Measurements from ENCODE around the gene YIPF2. TPM values are rescaled to one million over a fixed set of nuclear protein-coding genes. Genes with fewer than 3 reads are reported as not detected.

Gene YIPF2
- total and polyA plus RNA-seq, 12 donors, result 21.1 to 99.1 (median 70.5) TPM

DNA sequence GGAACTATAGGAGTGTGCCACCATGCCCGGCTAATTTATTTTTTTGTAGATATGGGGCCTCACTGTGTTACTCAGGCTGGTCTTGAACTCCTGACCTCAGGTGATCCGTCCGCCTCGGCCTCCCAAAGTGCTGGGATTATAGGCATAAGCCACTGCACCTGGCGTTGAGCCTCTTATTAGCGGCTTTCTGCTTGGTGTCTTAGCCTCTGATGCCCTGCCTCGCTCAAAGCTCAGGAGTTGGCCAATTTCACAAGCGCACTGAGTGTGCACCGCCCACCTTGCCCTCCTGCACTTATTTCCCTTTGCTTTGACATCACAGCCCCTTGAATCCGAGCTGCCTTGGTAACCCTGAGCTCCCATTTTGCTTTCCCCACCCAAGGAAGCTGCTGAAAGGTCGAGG lies 10.1 kb downstream of the YIPF2 start:
- WGBS, 4 donors, result 90 to 93% (median 91%) methylated on average over 11 of the region's 11 CpGs
- DNase-seq, result no peak
- no peaks in the 10 kb centered on the region for H3K27me3 ChIP-seq
- H3K36me3 ChIP-seq (replicated peaks in 1 of 2), result peaks cover 0 to 60% of the 10 kb centered on the region in 2 donors
- TF ChIP-seq, protein P1, sequence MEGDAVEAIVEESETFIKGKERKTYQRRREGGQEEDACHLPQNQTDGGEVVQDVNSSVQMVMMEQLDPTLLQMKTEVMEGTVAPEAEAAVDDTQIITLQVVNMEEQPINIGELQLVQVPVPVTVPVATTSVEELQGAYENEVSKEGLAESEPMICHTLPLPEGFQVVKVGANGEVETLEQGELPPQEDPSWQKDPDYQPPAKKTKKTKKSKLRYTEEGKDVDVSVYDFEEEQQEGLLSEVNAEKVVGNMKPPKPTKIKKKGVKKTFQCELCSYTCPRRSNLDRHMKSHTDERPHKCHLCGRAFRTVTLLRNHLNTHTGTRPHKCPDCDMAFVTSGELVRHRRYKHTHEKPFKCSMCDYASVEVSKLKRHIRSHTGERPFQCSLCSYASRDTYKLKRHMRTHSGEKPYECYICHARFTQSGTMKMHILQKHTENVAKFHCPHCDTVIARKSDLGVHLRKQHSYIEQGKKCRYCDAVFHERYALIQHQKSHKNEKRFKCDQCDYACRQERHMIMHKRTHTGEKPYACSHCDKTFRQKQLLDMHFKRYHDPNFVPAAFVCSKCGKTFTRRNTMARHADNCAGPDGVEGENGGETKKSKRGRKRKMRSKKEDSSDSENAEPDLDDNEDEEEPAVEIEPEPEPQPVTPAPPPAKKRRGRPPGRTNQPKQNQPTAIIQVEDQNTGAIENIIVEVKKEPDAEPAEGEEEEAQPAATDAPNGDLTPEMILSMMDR (IDR thresholded peaks at IDR 0.05), result no peak
- no peak for TF ChIP-seq POLR2A (IDR thresholded peaks at IDR 0.05)
- no peak overlapping the region for H3K4me3 ChIP-seq
- peaks cover 0 to 8% of the 10 kb centered on the region in 2 donors for H3K4me1 ChIP-seq (replicated peaks in 1 of 2)
- intact Hi-C loops (cut with DNase I), result no loop called here
- H3K27ac ChIP-seq, result no peak overlapping the region
- H3K9me3 ChIP-seq (replicated peaks in 1 of 3), result no peaks in the 10 kb centered on the region

DNA sequence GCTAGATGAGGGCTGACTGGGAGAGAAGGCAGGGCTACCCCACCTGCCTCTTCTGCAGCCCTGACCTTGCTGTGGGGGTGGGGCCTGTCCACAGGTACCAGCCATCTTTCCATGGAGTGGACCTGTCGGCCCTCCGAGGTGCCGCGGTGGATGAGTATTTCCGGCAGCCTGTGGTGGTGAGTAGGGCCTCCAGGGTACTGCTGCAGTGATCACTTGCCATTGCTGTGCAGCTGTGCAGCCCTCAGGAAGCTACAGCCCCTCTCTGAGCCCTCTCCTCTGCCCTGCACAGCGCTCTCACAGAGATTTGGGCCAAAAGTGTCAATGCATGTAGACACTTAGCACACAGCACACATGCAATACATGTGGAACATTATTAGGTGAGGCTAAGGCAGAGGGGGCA lies 11.8 kb downstream of the YIPF2 start:
- WGBS, 4 donors, result 86 to 100% (median 92%) methylated on average over 1 to 6 of the region's 6 CpGs
- Histone ChIP-seq H3K27ac (no peak overlapping the region), H3K27me3 (no peaks in the 10 kb centered on the region), H3K4me3 (no peak overlapping the region), H3K4me1 (replicated peaks in 1 of 2) (peaks cover 0 to 8% of the 10 kb centered on the region in 2 donors), H3K9me3 (replicated peaks in 1 of 3) (no peaks in the 10 kb centered on the region), H3K36me3 (replicated peaks in 1 of 2) (peaks cover 0 to 57% of the 10 kb centered on the region in 2 donors)
- intact Hi-C loops (cut with DNase I), result no loop called here
- DNase-seq, result no peak
- no peak for TF ChIP-seq POLR2A (IDR thresholded peaks at IDR 0.05)
- TF ChIP-seq, protein P1 (IDR thresholded peaks at IDR 0.05), result no peak

DNA sequence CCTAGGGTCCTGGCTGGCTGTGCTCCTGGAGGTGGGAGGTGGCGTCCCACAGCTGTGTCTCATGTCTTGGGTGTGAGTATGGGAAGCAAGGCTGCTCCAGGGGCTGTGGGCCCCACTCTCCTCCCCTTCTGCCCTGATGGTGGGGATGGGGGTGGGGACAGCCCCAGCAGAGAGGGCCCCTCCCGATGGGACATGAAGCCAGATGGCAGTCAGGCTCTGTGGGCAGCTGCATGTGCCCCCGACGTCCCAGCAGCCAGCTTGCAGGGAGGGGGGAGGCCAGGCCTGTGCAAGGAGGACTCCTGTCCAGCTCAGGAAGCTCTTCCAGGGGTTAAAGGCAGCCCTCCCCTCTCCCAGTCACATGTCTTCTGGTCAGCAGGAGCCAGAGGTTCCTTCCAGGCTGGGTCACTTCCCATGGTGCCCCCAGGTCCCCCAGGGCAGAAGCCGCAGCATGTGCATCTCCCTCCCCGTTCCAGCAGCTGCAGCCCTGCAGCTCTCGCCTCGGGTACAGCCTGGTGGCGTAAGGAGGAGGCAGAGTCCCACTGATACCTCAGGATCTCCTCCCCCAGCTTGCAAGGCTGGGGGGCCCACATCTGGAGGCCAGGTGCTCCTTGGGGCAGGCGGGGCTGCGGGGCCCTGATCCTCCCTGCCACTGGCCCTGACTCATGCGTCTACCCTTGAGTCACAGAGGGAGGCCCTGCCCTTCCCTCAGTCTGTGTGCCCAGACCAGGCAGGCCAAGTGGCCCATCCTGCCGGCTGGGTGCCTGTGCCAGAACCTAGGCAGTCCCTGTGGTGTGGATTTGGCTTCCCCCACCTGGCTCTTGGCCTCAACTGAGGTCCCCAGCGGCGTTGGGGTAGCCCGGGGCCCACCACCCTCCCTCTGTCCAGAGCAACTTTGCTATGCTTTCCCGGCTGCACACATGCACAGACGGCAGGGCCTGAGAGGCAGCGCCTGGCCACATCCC lies 13.0 kb downstream of the YIPF2 start:
- peaks cover 0 to 51% of the 10 kb centered on the region in 2 donors for H3K36me3 ChIP-seq (replicated peaks in 1 of 2)
- H3K27me3 ChIP-seq, result no peaks in the 10 kb centered on the region
- no peaks in the 10 kb centered on the region for H3K9me3 ChIP-seq (replicated peaks in 1 of 3)
- H3K27ac ChIP-seq, result peak overlapping the region in 2 of 5 donors; percentile 27 to 32
- intact Hi-C loops (cut with DNase I), result no loop called here
- peak; percentile 58 to 87 (median 80) for DNase-seq
- H3K4me1 ChIP-seq (replicated peaks in 1 of 2), result peaks cover 0 to 8% of the 10 kb centered on the region in 2 donors
- TF ChIP-seq POLR2A (IDR thresholded peaks at IDR 0.05), result no peak
- TF ChIP-seq, protein P1 (IDR thresholded peaks at IDR 0.05), result no peak
- H3K4me3 ChIP-seq, result no peak overlapping the region
- 51 to 63% (median 61%) methylated on average over 5 to 19 of the region's 19 CpGs for WGBS, 4 donors

DNA sequence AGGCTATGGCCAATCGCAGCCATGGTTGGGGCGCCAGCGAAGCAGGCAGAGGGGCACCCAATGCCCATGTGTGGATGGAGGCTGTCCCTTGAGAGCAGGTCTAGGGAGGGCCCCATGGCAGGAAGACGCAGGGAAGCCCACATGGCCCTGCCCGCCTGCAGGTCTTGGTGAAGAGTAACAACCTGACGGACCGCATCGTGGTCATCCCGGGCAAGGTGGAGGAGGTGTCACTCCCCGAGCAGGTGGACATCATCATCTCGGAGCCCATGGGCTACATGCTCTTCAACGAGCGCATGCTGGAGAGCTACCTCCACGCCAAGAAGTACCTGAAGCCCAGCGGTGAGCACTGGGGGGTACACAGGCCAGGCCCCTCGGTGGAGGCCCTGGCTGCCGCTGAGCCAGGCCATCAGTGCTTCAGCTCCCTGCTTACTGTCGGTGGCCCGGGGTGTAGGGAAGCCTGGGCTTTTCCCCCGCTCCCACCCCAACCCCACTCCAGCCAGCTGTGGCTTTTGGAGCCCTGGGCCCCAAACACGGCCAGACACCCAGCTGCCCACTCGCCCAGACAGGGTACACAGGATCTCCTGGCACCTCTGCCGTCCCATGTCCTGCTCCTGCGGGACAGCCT lies 14.6 kb downstream of the YIPF2 start:
- Histone ChIP-seq H3K4me1 (replicated peaks in 1 of 2) (peaks cover 0 to 8% of the 10 kb centered on the region in 2 donors), H3K27ac (no peak overlapping the region), H3K9me3 (replicated peaks in 1 of 3) (no peaks in the 10 kb centered on the region), H3K27me3 (no peaks in the 10 kb centered on the region), H3K36me3 (replicated peaks in 1 of 2) (peaks cover 0 to 54% of the 10 kb centered on the region in 2 donors), H3K4me3 (no peak overlapping the region)
- WGBS, 4 donors, result 92 to 100% (median 96%) methylated on average over 8 to 24 of the region's 24 CpGs
- intact Hi-C loops (cut with DNase I), result no loop called here
- peak in 1 of 7 donors; percentile 23 for DNase-seq
- no peak for TF ChIP-seq POLR2A (IDR thresholded peaks at IDR 0.05)
- TF ChIP-seq, protein P1 (IDR thresholded peaks at IDR 0.05), result no peak
